Upper lobe of right lung (tissue), 1 donor: ENCODE measurements around the gene RAPGEFL1. TPM values are rescaled to one million over a fixed set of nuclear protein-coding genes. Genes with fewer than 3 reads are reported as not detected.

Experiments
- ATAC-seq: fragments of 200-7000 bp; cut with Tn5 transposase; one replicate; pipeline ENCODE4 v1.9.1; 2020; ENCODE audit warnings: mild to moderate bottlenecking, moderate library complexity
- DNase-seq: peaks from one replicate; pipeline ENCODE4 v3.0.0-alpha.2; 2020
- H3K27ac ChIP-seq: fragments of 200-600 bp; one replicate; pipeline ENCODE4 v1.8.0; 2022
- H3K27me3 ChIP-seq: fragments of 200-600 bp; one replicate; pipeline ENCODE4 v1.8.0; 2022; ENCODE audit warnings: mild to moderate bottlenecking
- H3K36me3 ChIP-seq: fragments of 200-600 bp; one replicate; pipeline ENCODE4 v1.8.0; 2022
- H3K4me1 ChIP-seq: fragments of 200-600 bp; one replicate; pipeline ENCODE4 v1.8.0; 2022
- H3K4me3 ChIP-seq: fragments of 200-600 bp; one replicate; pipeline ENCODE4 v1.8.0; 2022; ENCODE audit warnings: mild to moderate bottlenecking
- H3K9me3 ChIP-seq: fragments of 200-600 bp; one replicate; pipeline ENCODE4 v1.8.0; 2022
- CTCF ChIP-seq: fragments of 200-600 bp; IDR thresholded peaks from one replicate; pipeline ENCODE4 v1.8.0; 2022; ENCODE audit warnings: antibody characterized with exemption
- intact Hi-C: fragments of 100-400 bp; cut with DNase I; formaldehyde crosslinking; loops from one replicate; pipeline ENCODE4 v1.11.0; 2022
- total RNA-seq: library from RNA; stranded (reverse); fragmentation: NEBNext Ultra II Directional; extraction: Animal tissue kit (Norgen Biotek cat#: 25700); gene quantifications from one replicate; pipeline ENCODE4 v1.2.1, GENCODE V29; 2021
- donor health status: DM: no; HTN: yes; CAD: no; lungs with severe emphysema.

The RAPGEFL1 gene
- total RNA-seq, 1 donor from 2014 or later = 10.2 TPM

GRCh38 chr17:40168262-40168832 is 8.9 kb upstream of the RAPGEFL1 start:
- H3K27me3 ChIP-seq = no peaks in the 10 kb centered on the region
- DNase-seq = peak; percentile 50
- peak; percentile 78 for TF ChIP-seq CTCF
- H3K4me1 ChIP-seq = no peaks in the 10 kb centered on the region
- peak; percentile 94 for ATAC-seq
- intact Hi-C loops = no loop called here
- no peaks in the 10 kb centered on the region for H3K9me3 ChIP-seq
- peaks cover 92% of the 10 kb centered on the region for H3K36me3 ChIP-seq
- no peak overlapping the region for H3K4me3 ChIP-seq
- H3K27ac ChIP-seq = no peak overlapping the region

GRCh38 chr17:40170325-40170724 is 6.9 kb upstream of the RAPGEFL1 start:
- H3K27me3 ChIP-seq = no peaks in the 10 kb centered on the region
- TF ChIP-seq CTCF = no peak
- H3K4me3 ChIP-seq = no peak overlapping the region
- DNase-seq (no peak), ATAC-seq (no peak)
- intact Hi-C loops = no loop called here
- no peak overlapping the region for H3K27ac ChIP-seq
- no peaks in the 10 kb centered on the region for H3K9me3 ChIP-seq
- H3K4me1 ChIP-seq = no peaks in the 10 kb centered on the region
- H3K36me3 ChIP-seq = peaks cover 79% of the 10 kb centered on the region

- no peak for DNase-seq
- H3K27ac ChIP-seq = no peak overlapping the region
- no peak for TF ChIP-seq CTCF
- no peaks in the 10 kb centered on the region for H3K9me3 ChIP-seq
- no peak for ATAC-seq
- no peaks in the 10 kb centered on the region for H3K27me3 ChIP-seq
- peaks cover 6% of the 10 kb centered on the region for H3K4me1 ChIP-seq
- peaks cover 64% of the 10 kb centered on the region for H3K36me3 ChIP-seq
- intact Hi-C loops = no loop called here
- no peak overlapping the region for H3K4me3 ChIP-seq
Measured at GRCh38 chr17:40171750-40172149, 5.5 kb upstream of the RAPGEFL1 start.

GRCh38 chr17:40173091-40173777 is 4.0 kb upstream of the RAPGEFL1 start:
- Histone ChIP-seq H3K4me3 (no peak overlapping the region), H3K36me3 (peaks cover 50% of the 10 kb centered on the region), H3K9me3 (no peaks in the 10 kb centered on the region), H3K27me3 (no peaks in the 10 kb centered on the region), H3K27ac (no peak overlapping the region), H3K4me1 (peaks cover 18% of the 10 kb centered on the region)
- ATAC-seq = no peak
- intact Hi-C loops = no loop called here
- DNase-seq = no peak
- no peak for TF ChIP-seq CTCF

GRCh38 chr17:40173778-40174135 is 3.5 kb upstream of the RAPGEFL1 start:
- intact Hi-C loops = no loop called here

More at GRCh38 chr17:40173778-40174135, 3.5 kb upstream of the RAPGEFL1 start:
- H3K27me3 ChIP-seq = no peaks in the 10 kb centered on the region
- H3K36me3 ChIP-seq = peaks cover 44% of the 10 kb centered on the region
- no peak overlapping the region for H3K4me3 ChIP-seq
- no peak for TF ChIP-seq CTCF
- no peaks in the 10 kb centered on the region for H3K9me3 ChIP-seq
- DNase-seq = no peak
- H3K27ac ChIP-seq = no peak overlapping the region
- no peak for ATAC-seq
- peaks cover 20% of the 10 kb centered on the region for H3K4me1 ChIP-seq
